Uterine smooth muscle cell (primary cell): ENCODE results near the gene ARL6. TPM values are rescaled to one million over a fixed set of nuclear protein-coding genes. Genes with fewer than 3 reads are reported as not detected.

Experiments used
- total RNA-seq: library from RNA; depleted of rRNA; stranded (reverse); fragments of >200 nt; gene quantifications from 2 replicates; pipeline ENCODE4 v1.2.3, GENCODE V29; 2014

Gene ARL6, protein sequence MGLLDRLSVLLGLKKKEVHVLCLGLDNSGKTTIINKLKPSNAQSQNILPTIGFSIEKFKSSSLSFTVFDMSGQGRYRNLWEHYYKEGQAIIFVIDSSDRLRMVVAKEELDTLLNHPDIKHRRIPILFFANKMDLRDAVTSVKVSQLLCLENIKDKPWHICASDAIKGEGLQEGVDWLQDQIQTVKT
- total RNA-seq = 9.0 and 13.2 TPM in 2 replicates

DNA sequence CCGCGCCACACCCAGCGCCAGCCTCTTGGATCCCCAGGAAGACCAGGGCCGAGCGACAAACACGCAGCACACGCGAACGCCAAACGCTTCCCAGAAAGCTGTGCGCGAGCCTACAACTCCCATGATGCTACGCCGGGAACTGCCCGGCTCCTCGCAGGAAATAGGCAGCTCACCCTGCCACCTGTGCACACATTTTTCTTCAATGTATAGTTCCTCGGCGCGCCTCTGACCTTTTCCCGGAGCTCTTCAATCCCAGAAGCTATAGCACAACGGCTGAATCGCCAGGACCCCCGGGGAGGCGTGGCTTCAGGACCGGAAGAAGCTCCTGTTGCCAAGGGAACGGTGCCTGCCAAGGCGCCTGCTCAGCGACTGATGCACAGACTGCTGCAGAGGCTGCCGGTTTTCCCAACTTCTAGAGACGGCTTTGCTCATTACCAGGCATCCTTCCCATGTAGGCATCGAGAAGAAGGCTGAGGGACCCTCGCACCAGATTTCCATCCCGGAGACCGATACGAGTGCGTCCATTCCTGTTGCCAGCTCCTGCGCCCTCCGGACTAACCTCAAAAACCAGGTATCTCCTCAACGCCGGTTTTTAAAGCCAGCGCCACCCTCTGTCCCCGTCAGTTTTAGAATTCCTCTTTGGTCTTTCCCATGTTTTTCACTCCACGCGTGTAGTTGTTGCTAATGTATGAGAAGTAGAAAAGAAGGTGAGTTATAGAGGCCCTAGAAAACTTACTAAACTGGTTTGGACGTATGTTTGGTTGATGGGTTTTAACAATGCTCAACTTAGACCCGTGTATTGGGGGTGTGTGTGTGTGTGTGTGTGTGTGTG is at the start of gene ARL6:
ARL6 (plus strand) TSS at position 352 of the 832 bp plus-strand sequence. CDS start 3,350 bp downstream, outside the sequence.

DNA sequence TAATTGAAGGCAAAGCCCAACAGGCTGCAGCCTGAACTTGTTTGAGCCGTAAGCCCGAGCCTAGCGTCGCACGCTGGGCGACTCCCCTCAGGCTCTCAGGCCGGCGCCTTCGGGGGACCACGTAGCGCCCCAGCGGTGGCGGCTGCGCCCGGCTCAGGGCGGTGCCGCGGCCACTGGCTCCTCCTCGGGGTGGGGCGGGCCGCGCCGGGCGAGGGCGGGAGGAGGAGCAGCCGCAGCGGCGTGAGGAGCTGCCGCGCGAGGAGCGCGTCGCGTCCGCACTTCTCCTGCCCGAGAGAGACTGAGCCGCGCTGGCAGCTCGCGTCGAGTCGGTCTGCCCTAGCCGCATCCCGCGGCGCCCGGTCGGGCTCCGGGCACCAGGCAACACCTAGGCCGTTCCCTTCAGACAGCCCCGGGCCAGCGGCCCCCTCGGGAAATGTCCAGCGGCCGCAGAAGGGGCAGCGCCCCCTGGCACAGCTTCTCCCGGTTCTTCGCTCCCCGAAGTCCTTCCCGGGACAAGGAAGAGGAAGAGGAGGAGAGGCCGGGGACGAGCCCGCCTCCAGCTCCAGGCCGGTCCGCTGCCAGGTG is 57.3 kb downstream of the ARL6 start, which contains the start of gene CRYBG3:
CRYBG3 (plus strand) TSS at position 238 of the 585 bp plus-strand sequence; CDS start at position 434, 196 bp downstream.

Other genes starting within 250 kb of the ARL6 start
- gene CRYBG3, start 57.3 kb downstream of the ARL6 start, total RNA-seq = 28.4 and 34.1 TPM in 2 replicates
- gene RIOX2, start 207.7 kb downstream of the ARL6 start, total RNA-seq = 31.3 and 38.2 TPM in 2 replicates